GM12892 (cell line): ENCODE results near the gene LRRC10B.

ENCODE experiments used
- DNase-seq: peaks from one replicate; pipeline ENCODE4 v3.0.0; 2011; ENCODE audit not compliant: insufficient read length
- FAIRE-seq: peaks from 2 replicates; lab custom pipeline; 2011; peaks lifted over from hg19 to GRCh38; lab: Jason Lieb, UNC
- POLR2A ChIP-seq: IDR thresholded peaks from 2 replicates; pipeline ENCODE4 v1.6.1; 2011; ENCODE audit warnings: low read depth, low read length, control low read depth
- POLR2AphosphoS5 ChIP-seq: IDR thresholded peaks from 2 replicates; pipeline ENCODE4 v1.6.1; 2011; ENCODE audit warnings: low read depth, low read length, control low read depth
- TAF1 ChIP-seq: IDR thresholded peaks from 2 replicates; pipeline ENCODE4 v1.6.1; 2011; ENCODE audit warnings: low read depth, mild to moderate bottlenecking, control low read depth, low read length, borderline replicate concordance

Gene LRRC10B

DNA sequence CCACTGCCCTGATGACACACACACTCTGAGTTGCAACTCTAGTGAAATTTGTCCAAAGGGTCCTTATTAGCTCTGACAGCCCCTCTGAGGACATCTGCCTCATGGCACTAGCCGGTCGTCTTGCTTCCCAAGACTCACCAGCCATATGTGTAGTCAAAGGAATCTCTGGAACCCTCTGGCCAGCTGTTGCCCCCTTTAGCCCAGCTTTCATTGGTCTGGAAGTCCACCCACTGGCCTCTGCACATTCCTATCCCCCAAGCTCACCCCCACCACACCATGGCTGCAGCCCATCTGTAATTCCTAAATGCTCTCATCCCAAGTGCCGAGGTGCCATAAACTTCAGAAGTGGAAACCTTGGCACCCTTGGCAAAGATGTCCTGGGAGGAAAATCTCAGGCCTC lies 48.1 kb downstream of the LRRC10B start:
- DNase-seq (no peak), FAIRE-seq (no peak)
- no peak for TF ChIP-seq POLR2A
- no peak for TF ChIP-seq POLR2AphosphoS5
- no peak for TF ChIP-seq TAF1
